CD4-positive, alpha-beta T cell treated with Interleukin-17A for 1 hour (primary cell): Measurements from ENCODE around the gene LYRM4.

Source experiments
- DNase-seq: peaks from one replicate; pipeline ENCODE4 v3.0.0-alpha.2; 2020

LYRM4 gene

DNA sequence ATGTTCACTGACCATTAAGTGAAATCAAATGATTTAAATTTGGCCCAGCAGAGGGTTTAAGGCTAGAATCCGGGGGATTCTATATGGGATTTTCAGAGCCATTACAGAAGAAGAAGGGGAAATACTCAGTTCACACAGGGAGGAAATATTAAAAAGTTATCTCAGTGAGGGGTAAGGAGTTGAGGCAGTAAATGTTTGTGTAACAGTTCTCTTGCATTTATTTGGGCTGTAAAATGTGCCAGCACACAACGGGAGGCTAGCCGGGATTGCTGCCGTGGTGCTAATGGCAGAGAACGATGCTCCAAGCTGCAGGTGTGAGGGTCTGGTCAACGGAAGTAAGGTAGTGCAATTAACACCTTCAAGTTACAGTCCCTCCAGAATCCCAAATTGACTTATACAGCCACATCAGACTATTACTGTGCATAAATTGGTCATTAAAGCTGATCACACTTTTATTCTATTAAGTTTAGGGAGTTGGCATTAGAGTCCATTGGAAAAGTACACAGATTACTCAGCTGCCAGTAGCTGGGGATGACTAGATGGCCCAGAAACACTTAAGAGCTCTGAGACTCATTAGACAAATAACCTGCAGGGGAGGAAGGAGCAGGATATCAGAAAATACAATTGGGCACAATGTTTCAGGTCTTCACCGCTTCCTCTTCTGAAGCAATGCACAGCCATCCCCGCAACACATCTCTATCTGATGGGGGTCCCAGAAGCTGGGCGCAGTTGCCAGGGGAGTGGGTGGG lies 144.3 kb downstream of the LYRM4 start:
- no peak for DNase-seq

DNA sequence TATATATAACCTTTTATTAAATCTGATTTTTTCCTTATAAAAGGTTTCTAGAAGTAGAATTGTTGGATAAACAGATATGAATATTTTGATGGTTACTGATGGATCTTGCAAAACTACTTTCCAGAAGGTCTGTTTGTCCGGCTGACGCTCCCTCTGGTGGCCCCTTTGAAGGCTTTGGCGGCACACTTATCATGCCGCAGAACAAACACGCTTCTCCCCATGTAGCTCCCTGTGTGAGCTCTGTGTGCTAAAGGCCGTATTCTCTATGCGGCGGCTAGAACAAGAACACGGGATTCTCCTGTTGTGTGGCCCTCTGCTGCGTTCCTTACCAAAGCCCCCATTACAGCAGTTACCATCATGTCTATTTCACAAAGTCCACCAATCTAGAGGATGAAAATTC lies 145.6 kb downstream of the LYRM4 start:
- no peak for DNase-seq

DNA sequence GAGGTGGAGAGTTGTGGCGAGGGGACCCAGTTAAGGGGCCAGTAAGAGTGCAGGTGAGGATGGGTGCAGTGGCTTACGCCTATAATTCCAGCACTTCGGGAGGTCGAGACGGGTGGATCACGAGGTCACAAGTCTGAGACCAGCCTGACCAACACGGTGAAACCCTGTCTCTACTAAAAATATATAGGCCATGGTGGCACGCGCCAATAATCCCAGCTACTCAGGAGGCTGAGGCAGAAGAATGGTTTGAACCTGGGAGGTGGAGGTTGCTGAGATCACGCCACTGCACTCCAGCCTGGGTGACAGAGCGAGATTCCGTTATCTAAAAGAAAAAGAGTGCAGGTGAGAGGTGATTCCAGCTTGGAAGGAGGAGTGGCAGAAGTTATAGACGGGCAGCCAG lies 147.7 kb downstream of the LYRM4 start:
- no peak for DNase-seq

DNA sequence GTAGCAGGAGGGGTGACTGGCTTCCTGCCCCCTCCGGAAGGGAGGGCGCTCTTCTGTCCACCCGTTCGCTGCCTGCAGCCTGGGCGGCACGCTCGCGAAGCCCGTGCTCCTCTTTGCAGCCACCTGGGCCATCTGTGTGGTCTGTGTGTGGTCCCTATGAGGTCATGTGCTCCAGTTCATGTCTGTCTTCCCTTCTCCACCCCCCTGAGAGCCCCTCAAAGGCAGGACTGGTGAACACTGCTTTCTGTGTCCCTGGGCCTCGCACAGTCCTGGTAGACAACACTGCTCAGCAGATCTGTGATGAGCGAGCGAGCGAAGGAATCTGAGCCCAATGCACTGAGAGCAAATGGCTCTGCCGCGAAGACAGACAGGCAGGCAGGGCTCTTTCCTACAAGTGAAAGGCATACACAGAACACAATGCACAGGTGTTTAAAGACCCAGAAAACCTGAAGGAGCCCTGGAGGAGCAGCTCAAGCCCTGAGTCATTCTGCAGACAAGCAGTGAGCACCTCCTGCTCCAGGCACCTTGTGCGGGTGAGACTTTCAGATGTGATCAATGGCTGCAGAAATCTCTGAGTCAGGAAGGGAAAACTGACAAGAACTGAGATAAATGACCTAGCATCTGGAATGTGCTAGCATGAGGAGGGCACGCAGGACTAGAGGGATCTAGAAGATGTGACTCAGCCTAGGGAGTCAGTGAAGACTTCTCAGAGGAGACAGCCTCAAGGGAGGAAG lies 148.5 kb downstream of the LYRM4 start:
- no peak for DNase-seq

DNA sequence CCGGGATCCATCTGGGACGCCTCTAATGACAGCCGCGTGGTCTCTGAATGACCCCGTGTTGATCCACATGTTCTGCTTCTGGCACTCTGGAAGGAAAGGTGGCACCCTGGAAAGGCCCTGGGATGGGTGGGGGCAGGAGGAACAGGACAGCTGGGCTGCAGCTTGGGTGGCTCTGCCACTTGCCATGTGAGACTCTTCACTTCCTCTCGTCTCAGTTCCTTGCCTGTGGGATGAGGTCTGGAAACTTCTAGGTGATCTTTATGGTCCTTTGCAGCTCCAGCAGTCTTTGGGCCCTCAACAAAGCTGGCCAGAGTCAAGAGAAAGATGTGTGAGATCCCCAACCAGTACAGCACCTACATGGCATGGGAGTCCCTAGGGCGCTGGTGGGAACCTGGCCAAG lies 149.1 kb downstream of the LYRM4 start:
- no peak for DNase-seq

DNA sequence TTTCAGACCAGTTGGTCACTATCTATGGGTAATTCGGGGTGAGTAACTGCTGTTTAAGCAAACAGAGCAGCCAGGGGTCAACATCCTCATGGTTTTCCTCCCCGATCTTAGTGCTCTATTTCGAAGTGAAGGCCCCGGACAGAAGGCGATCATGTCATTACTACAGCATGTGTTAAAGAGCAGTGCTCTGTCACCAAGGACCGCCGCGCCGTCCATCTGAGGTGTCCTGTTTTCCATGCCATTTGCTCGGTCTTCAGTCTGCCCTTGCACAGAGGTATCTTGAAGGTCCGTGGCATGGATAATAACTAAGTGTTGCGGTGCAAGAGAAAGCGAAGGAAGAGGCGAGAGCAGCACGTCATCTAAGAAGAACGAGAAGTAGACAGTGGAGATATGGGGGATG lies 150.5 kb downstream of the LYRM4 start:
- no peak for DNase-seq

DNA sequence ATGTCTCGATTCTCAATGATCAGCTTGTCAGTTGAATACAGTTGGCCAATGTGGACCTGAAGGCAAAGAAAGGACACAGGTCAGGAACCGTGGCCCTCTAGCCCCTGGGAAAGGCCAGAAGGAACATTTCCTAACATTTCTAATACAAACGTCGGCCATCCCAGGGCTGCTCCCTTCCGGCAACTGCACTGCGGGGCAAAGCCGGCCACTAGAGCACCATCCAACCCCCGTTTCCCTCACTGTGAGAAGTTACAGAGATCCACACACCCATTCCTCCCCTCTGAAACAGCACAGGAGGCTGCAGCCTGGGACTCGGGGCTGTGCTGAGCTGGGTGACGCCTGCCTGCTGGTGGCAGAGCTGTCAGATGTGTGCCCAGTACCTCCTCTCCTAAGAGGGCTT lies 151.3 kb downstream of the LYRM4 start:
- DNase-seq = no peak

DNA sequence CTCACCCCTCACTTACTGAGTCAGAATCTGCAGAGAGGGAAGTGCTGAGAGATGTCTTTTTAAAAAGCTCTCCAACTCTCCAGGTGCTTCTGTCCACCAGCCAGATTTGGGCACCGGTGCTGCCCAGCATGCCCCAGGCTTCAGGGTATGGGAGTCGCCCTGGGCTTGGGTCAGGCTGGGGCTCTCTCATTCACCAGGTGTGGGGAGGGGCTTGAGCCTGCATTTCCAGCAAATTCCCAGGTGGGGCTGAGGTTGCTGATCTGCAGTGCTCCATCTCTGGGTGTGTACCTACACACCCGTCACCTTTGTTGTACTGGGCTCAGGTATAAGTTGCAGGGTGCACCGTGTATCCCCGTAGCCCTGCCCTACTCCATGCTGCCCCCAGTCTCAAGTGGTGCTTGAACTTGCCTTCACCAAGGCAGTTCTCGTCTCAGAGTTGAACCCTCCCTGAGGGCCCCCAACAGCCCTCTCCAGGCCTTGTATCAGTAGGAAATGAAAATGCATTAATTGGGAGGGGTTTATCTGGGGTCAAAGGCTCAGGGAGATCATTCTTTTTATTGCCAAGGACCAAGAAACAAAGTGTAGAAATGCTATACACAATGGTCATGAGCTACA lies 152.1 kb downstream of the LYRM4 start:
- DNase-seq = no peak

DNA sequence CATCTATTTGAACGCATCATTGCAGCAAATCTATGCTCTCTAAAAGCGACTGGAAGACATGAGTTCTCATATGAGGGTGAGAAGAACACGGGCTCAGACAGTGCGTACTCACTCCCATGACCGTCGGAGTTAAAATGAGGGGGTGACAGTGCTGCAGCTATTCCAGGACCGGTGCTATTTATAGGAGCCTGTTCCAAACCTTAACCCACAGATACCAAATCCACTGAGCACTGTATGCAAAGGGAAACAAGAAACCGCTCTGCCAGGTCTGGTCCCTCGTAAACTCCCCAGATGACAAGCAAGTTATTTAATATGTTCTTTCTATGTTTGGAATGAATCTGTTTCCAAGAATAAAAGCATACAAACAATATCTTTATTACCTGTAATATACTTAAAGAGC lies 152.7 kb downstream of the LYRM4 start:
- DNase-seq = no peak

DNA sequence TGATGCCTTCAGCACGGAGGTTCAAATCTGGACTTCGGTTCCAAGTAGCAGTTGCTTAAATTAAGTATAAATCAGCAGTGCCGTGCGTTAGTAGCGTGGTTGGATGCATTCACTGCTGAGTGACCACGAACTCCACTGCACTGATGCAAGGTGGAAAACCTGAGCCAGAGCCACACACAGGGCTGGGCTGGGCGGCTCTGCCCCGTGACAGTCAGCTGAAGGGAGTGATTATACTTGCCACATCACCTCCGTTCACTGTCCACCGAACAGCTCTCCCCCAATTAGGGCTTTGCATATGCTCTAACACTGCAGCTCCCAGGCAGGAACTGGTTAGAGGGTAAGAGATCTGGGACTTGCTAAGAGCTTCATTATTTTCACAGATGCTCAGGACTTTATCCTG lies 153.4 kb downstream of the LYRM4 start:
- DNase-seq = no peak

DNA sequence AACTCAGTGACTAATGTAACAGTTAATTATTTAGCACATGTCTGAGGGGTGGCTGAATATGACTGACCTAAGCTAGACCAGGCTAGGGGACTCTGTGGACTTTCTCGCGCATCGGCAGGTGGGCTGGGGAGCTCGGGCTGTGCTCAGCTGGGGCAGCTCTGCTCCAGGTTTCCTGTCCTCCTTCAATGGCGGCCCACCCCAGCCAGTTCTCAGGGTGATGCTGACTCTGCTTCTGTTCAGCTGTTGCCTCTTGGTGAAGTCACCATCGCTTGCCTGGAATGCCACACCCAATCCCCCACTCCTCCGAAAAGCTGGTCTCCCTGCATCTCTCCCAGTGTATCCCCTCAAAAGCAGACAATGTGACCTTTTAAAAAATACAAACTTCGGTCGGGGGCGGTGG lies 155.6 kb downstream of the LYRM4 start:
- DNase-seq = no peak

DNA sequence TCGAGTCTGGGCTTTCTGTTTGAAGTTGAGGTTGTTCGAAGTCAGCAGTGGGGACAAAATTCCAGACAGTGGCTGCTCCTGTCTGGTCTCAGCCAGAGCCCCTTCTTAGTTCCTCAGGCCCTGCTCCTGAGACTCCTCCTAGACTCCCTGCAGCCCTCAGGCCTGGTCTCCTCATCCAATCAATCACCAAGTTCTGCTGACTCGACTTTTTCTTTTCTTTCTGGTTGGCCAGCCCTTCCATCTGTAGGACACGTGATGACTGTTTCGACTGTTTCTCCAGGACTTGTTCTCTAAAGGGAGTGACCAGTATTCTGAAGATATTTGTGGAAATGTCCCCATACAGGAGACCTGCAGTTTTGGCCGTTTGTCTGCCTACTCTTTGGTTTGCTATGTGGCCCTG lies 156.1 kb downstream of the LYRM4 start:
- no peak for DNase-seq

DNA sequence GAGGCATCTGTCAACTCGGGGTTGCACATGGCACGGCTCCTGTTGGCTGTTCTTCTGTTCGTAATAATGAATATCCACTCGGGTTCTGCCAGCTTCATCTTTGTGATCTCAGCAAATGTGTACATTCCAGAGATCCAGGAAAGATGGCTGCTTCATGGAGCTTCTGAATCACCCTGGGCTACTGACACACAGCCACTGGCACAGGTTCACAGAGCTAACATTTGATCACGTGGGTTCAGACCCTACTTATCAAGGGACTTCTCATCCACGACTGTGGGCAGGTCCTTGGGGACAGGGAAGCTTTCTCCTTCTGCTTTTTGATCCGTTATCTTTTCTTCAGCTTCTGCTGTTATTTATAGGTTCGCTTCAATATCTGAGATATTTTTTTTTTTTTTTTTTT lies 157.5 kb downstream of the LYRM4 start:
- no peak for DNase-seq

DNA sequence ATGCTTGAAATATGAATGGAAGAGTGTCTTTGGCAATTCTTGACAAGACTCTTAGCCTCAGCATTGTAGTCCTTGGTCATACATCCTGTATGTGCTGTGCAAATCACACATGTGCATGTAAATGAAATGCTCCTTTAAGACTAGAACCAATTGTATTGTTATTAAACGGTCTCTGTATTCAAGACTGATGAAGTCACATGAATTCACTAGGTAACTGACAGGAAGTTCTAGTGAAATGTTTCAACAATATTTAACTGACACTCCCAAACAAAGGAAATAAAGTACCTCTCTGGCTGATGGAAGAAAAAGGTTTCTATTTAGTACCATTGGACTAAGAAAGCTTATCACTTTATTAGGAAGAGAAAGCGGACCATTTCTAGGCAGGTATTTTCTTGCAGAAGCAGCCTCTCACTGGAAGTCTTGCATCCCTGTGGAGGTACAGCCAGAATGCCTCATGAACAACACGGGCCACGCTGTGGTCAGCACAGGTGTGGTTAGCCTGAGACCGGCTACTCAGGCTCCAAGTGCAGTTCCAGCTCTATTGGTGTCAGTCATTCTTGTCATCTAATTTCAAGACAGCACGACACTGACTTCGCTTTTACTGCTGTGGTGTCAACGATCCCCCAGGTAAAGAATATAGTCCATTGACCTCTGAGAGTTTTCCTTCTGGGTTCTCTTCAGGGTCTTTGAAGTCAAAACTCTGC lies 158.3 kb downstream of the LYRM4 start:
- no peak for DNase-seq

DNA sequence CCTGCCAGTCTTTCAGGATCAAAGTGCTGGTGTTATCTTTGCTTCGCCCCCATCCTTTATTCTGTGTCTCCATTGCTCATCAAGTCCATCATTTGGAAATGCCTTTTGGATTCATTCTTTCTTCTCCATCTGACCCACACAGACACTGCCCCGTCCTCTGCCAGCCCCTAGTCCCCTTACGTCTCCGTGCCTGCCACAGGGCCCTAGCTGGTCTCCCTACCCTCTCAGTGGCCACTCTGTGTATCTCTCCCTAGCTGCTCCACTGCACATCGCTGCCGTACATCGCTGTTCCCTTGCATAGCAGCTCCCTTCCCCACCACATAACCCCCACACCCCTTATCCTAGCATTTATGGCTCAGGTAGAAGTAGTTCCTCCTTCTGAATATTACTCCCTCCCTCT lies 159.9 kb downstream of the LYRM4 start:
- no peak for DNase-seq

DNA sequence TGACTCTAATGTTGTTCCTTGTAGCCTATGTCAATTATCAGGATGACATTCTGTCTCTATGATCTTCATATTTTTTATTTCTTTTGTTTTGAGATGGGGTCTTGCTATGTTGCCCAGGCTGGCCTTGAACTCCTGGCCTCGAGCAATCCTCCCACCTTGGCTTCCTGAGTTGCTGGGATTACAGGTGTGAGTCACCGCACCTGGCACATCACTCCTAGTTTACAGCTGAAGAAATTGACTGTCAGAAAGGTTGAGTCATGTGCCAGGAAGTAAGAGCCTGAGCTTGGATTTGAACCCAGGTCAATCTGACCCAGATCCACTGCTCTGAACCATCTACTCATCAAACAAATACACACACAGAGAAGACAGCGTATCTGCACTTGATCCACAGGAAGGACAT lies 161.2 kb downstream of the LYRM4 start:
- no peak for DNase-seq

DNA sequence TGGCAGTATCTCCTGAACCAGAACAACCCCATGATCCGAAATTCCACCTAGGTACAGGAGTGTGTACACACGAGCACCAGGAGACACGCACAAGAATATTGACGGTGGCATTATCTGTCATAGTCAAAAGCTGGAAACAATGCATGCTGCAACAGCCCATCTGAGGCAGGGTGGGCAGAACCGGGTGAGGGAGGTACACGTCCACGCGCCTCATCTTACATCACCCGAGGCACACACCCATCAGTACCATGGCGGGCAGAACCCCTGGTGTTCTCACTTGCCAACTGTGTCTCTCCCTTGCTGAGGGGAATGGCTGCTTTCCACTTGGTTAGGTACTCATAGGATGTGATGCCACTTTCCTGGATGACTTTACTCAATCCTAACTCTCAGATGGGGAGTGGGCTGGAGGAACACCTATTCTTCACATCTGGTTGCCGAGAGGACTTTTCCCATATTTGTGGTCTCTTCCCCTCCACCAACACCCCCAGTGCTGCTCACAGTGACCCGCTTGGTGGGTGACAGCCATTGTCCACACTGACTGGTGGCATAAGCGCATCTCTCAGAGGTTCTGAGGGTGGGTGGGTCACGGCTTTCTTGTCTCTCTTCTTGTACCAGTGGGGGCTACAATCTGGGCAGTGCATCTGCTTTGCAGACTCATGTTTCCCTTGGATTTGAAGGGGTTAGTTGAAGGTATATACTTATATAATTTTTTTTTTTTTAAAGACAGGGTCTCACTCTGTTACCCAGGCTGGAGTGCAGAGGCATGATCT lies 162.1 kb downstream of the LYRM4 start:
- no peak for DNase-seq

DNA sequence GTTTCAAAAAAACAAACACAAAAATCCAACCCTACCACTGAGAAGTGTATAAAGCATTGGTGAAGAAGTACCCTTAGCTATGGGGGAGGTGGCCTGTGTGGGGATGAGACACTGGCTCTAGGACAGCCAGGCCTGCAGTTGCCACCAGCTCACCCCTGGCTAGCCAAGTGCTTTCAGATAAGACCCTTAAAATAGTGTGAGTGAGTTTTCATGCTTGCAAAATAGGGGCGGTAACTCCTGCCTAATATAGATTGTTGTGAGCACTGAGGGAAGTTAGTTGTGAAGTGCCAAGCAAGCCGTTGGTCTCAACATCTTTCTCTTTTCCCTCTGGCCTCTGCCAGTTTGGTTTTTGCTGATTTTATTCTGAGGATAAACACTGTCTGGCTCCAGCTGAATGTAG lies 164.3 kb downstream of the LYRM4 start:
- no peak for DNase-seq

DNA sequence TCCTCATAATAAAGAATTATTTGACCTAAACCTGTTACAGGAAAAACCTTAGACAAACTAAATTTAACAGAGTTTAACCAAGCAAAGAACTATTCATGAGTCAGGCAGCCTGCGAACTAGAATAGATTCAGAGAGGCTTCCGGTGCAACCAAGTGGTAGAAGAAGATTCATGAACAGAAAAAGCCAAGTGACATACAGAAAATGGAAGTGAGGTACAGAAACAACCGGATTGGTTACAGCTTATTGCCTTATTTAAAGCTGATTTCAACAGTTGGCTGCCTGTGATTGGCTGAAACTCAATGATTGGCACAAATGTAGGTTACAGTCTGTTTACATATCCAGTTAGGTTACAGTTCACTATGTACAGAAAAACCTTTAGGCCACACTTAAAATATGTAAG lies 165.5 kb downstream of the LYRM4 start:
- no peak for DNase-seq

DNA sequence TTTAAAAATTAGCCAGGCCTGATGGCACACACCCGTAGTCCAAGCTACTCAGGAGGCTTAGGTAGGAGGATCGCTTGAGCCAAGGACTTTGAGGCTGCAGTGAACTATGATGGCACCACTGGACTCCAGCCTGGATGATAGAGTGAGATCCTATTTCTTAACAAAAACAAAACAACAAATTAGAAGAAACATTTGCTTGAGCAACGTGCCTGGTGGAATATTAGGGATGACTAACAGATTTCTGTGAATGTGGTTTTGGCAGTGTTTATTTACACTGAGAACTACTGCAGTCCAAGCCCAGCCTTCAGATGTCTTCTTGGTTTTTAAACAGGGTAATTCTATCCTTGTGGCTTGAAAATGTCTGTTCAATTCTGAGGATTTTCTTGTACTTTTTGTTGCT lies 166.4 kb downstream of the LYRM4 start:
- no peak for DNase-seq

DNA sequence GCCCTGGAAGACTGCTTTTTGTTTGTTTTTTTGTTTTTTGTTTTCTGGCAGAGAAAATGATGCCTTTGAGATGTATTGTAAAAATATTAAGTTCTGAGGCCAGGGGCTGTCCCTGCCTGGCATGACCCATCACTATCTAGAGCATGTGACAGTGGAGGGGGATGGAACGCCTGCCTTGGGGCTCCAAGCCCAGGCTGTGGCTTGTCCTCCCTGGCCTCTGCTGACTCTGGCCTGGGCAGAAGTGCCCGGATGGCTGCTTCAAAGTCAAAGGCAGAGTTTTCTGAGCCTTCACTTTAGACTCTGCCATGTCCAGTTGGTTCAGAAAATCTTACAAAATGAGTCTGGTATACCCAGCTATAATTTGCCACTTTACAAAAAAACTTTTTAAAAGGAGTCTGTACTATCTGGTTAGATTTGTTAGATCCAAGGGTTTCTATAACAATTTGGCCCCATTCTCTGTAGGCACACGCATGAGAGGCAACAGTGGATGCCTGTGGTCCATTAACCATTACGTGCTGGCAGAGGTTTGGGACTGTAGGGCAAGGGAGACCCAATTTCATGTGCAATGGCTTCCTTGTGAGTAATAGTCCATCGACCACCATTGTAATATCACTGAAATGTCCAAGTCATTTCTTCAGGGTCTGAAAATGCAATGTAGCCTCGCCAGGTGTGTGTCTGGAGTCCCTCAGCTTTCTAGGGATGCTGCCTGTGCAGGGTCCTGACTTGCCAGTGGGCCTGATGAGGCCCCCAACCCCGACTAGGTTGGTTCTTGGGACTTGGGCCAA lies 167.3 kb downstream of the LYRM4 start:
- DNase-seq = no peak
